ENCODE data around the gene SDK2.
A peak's percentile ranks its signal among the peaks of the same experiment; 100 is the strongest.

Gene SDK2

GRCh38 chr17:73378974-73379470, 265.2 kb downstream of the SDK2 start:
- ChIA-PET POLR2A (no interaction called here), CTCF (interaction anchor here (0.6 to 2.3 kb wide), 4 partner anchors 9 to 711 kb away, joined by 3 to 8 read pairs (median 3); no protein-coding TSS in a partner anchor)
- H3K9me3 ChIP-seq (ENCODE audit: control insufficient read depth, insufficient read depth, low read depth, low read length), result no peaks in the 10 kb centered on the region
- no peak overlapping the region for H3K4me3 ChIP-seq (ENCODE audit: low read depth, low read length)
- TF ChIP-seq ZNF404 (tag by site-specific recombination; IDR thresholded peaks at IDR 0.05), result no peak
- TF ChIP-seq ZNF266 (tag by site-specific recombination; IDR thresholded peaks at IDR 0.05; ENCODE audit: low read depth), result no peak
- no peak for TF ChIP-seq ZNF362 (tag by site-specific recombination; IDR thresholded peaks at IDR 0.05)
- TF ChIP-seq ZNF112 (tag by site-specific recombination; IDR thresholded peaks at IDR 0.05), result no peak
- TF ChIP-seq ZNF692 (tag by site-specific recombination; IDR thresholded peaks at IDR 0.05), result no peak
- TF ChIP-seq ZSCAN30 (tag by site-specific recombination; IDR thresholded peaks at IDR 0.05), result no peak
- no peak for TF ChIP-seq ZNF596 (tag by site-specific recombination; IDR thresholded peaks at IDR 0.05)
- TF ChIP-seq ZNF521 (tag by site-specific recombination; IDR thresholded peaks at IDR 0.05), result no peak
- TF ChIP-seq FEZF1 (tag by site-specific recombination; IDR thresholded peaks at IDR 0.05), result no peak
- TF ChIP-seq ZNF549 (tag by site-specific recombination; IDR thresholded peaks at IDR 0.05), result no peak
- no peak for TF ChIP-seq ZNF423 (tag by site-specific recombination; IDR thresholded peaks at IDR 0.05)
- TF ChIP-seq ZNF416 (tag by site-specific recombination; IDR thresholded peaks at IDR 0.05), result no peak
- TF ChIP-seq ZNF530 (tag by site-specific recombination; IDR thresholded peaks at IDR 0.05; ENCODE audit: low read depth), result no peak
- TF ChIP-seq GLIS2 (tag by site-specific recombination; IDR thresholded peaks at IDR 0.05), result no peak
- TF ChIP-seq ZNF214 (tag by site-specific recombination; IDR thresholded peaks at IDR 0.05; ENCODE audit: borderline replicate concordance), result no peak
- TF ChIP-seq ZNF513 (tag by site-specific recombination; IDR thresholded peaks at IDR 0.05), result no peak
- no peak for TF ChIP-seq KLF17 (tag by site-specific recombination; IDR thresholded peaks at IDR 0.05)
- no peak overlapping the region for H3K27ac ChIP-seq (ENCODE audit: extremely low read depth, low read depth, low read length)
- H3K4me1 ChIP-seq (ENCODE audit: control insufficient read depth, insufficient read depth, low read length), result no peaks in the 10 kb centered on the region
- peaks cover 0 to 6% of the 10 kb centered on the region in 2 experiments; a peak in 2 of 3 replicates for H3K36me3 ChIP-seq (ENCODE audit: control insufficient read depth in 2 of 2, insufficient read depth in 1 of 2, low read length in 2 of 2)

GRCh38 chr17:73376636-73377035, 267.6 kb downstream of the SDK2 start:
- Histone ChIP-seq H3K36me3 (ENCODE audit: control insufficient read depth in 2 of 2, insufficient read depth in 1 of 2, low read length in 2 of 2) (peaks cover 0 to 6% of the 10 kb centered on the region in 2 experiments; a peak in 2 of 3 replicates), H3K9me3 (ENCODE audit: control insufficient read depth, insufficient read depth, low read depth, low read length) (no peaks in the 10 kb centered on the region), H3K4me1 (ENCODE audit: control insufficient read depth, insufficient read depth, low read length) (no peaks in the 10 kb centered on the region), H3K27ac (ENCODE audit: extremely low read depth, low read depth, low read length) (no peak overlapping the region), H3K4me3 (ENCODE audit: low read depth, low read length) (no peak overlapping the region)
- ChIA-PET CTCF (interaction anchor here (0.6 to 3.1 kb wide), 5 partner anchors 70 to 1205 kb away, joined by 3 to 20 read pairs (median 4); no protein-coding TSS in a partner anchor), POLR2A (interaction anchor here (0.6 kb wide), 2 partner anchors 212 to 277 kb away, joined by 3 to 7 read pairs; no protein-coding TSS in a partner anchor)
- TF ChIP-seq ZNF18 (tag by site-specific recombination; IDR thresholded peaks at IDR 0.05), result no peak
- TF ChIP-seq SCRT1 (tag by site-specific recombination; IDR thresholded peaks at IDR 0.05; ENCODE audit: borderline replicate concordance), result 0 out of 2 replicates have a peak, but pooled peaks have one; percentile 36
- TF ChIP-seq ZNF341 (tag by site-specific recombination; IDR thresholded peaks at IDR 0.05; ENCODE audit: low read depth), result peak; percentile 77
- no peak for TF ChIP-seq SCRT2 (tag by site-specific recombination; IDR thresholded peaks at IDR 0.05)
